Measurements from ENCODE around the gene SLC7A7. TPM values are rescaled to one million over a fixed set of nuclear protein-coding genes. Genes with fewer than 3 reads are reported as not detected.
A peak's percentile ranks its signal among the peaks of the same experiment; 100 is the strongest.
"Not testable (repeated sequence)": the region's sequence is repeated elsewhere in the genome, so short reads cannot be mapped to it uniquely, and the experiment has no call there.

The SLC7A7 gene
- 0.82 and 1.5 TPM in 2 replicates for total RNA-seq (2014; rRNA removed; shearing (Covaris generic))
- 1.4 and 3.4 TPM in 2 replicates for polyA plus RNA-seq (2015; cell fraction: cytosol; rRNA removed)
- 0.91 and 1.8 TPM in 2 replicates for polyA plus RNA-seq (2015; cell fraction: nucleus; rRNA removed)

DNA sequence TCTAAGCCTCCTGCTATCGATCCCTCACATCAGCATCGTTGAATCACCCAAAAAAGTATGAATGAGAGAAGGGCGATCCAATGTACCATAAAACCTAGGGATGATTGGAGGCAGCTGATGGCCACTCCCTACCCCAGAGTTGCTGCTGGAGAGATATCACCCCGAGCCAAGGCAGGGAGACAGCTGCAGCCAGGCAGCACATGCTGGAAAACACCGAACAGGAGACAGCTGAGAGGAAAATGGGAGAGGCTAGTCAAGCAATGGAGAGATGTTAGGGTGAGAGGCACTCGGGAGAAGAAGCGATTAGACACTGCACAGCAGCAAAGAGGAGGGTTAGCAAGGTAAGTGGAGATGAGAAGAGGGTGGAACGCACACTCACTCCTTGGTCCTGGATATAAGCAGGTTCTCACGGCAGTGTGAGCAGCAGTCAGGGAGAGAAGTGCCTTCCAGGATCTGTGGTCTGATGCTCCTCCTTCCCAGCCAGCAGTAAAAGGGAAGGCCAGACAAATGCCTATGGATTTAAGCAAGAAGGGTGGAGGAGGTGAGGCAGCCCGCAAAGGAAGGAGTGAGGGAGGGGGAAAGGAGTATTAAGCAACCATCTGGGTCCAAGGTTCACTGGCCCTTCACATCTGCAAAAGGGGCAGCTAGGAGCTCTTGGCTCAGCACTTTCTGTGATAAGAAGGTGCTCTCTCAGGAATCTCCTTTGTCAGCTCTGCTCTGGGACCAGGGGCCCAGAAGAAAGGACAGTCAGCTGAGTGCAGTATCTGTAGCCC lies at the start of gene SLC7A7:
Gene SLC7A7 (minus strand): TSS at position 495 of the 773 bp plus-strand sequence. CDS start 2,037 bp downstream, outside the sequence.
- no peak for DNase-seq (ENCODE audit: low read depth, low spot score)
- in situ Hi-C loops (cut with HindIII; ENCODE audit: low pct_unique_long_range_greater_than_20kb, low sequenced_read_pairs): no loop called here

DNA sequence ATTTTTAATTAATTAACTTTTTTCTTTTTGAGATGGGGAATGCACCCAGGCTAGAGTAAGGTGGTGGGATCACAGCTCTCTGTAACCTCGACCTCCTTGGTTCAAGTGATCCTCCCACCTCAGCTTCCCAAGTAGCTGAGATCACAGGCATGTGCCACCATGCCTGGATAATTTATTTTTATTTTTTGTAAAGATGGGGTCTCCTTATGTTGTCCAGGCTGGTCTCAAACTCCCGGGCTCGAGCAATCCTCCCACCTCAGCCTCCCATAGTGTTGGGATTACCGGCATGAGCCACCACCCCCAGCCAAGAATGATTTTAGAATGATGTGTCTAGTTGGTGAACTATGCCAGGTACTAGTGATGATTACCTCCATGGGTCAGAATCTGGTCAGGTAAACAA lies 49.7 kb upstream of the SLC7A7 start:
- in situ Hi-C loops (cut with HindIII; ENCODE audit: low pct_unique_long_range_greater_than_20kb, low sequenced_read_pairs): no loop called here
- no peak for DNase-seq (ENCODE audit: low read depth, low spot score)

DNA sequence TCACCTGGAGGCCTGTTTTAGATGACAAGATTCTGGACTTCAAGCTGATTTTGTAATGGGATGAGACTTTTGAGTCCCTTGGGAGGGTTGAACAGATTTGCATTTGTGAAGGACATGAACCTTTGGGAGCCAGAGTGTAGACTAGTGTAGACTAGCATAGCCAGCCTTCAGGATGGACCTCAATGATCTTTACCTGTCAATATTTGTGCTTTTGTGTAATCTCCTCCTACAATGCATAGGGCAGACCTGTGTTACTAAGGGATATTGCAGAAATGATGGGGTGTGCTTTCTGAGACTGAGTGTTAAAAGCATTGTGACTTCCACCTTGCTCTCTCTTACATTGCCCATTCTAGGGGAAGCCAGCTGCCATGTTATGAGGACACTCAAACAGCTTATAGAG lies 46.4 kb upstream of the SLC7A7 start:
- no peak for DNase-seq (ENCODE audit: low read depth, low spot score)

DNA sequence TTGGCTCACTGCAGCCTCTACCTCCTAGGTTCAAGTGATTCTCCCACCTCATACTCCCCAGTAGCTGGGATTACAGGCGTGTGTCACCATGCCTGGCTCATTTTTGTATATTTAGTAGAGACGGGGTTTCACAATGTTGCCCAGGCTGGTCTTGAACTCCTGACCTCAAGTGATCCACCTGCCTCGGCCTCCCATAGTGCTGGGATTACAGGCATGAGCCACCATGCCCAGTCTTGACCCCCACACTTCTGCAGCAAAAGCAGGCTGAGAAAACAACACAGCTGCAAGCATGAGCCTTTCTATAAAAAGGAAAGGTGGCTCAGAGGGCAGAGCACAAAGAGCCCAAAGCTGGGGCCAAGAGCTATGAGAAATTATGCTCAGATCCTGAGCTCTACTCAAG lies 45.1 kb upstream of the SLC7A7 start:
- DNase-seq (ENCODE audit: low read depth, low spot score); in situ Hi-C loops (cut with HindIII; ENCODE audit: low pct_unique_long_range_greater_than_20kb, low sequenced_read_pairs): not testable (repeated sequence)

More for the DNA sequence above, 46.4 kb upstream of the SLC7A7 start:
- in situ Hi-C loops (cut with HindIII; ENCODE audit: low pct_unique_long_range_greater_than_20kb, low sequenced_read_pairs): no loop called here

- in situ Hi-C loops (cut with HindIII; ENCODE audit: low pct_unique_long_range_greater_than_20kb, low sequenced_read_pairs): no loop called here
- no peak for DNase-seq (ENCODE audit: low read depth, low spot score)
These were observed 41.2 kb upstream of the SLC7A7 start for GRCh38 chr14:22856428-22856827.

DNA sequence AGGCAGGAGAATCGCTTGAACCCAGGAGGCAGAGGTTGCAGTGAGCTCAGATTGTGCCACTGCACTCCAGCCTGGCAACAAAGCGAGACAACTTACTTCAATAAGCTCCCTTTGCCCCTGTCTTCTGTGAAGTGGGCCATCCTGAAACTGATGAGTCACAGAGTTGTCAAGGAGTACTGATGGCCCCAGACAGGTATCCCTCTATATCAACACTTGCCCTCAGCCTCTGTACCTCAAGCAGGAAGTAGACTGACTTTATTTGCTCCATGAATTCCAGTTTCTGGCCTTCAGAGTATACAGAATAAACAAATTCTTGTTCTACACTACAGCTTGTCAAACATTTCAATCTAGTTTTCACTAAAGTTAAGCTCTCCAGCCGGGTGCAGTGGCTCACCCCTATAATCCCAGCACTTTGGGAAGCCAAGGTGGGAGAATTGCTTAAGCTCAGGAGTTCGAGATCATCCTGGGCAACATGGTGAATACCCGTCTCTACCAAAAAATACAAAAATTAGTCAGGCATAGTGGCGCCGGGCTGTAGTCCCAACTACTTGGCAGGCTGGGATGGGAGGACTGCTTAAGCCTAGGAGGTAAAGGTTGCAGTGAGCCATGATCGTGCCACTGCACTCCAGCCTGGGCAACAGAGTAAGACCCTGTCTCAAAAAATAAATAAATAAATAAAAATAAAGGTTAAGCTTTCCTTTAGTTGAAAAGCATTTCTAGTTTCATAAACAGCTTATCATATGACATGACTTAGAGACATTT lies 39.9 kb upstream of the SLC7A7 start:
- in situ Hi-C loops (cut with HindIII; ENCODE audit: low pct_unique_long_range_greater_than_20kb, low sequenced_read_pairs): no loop called here
- no peak for DNase-seq (ENCODE audit: low read depth, low spot score)

GRCh38 chr14:22854296-22854695 lies 39.1 kb upstream of the SLC7A7 start:
- DNase-seq (ENCODE audit: low read depth, low spot score); in situ Hi-C loops (cut with HindIII; ENCODE audit: low pct_unique_long_range_greater_than_20kb, low sequenced_read_pairs): not testable (repeated sequence)

GRCh38 chr14:22852940-22853767 lies 37.9 kb upstream of the SLC7A7 start:
- peak; percentile 83 for DNase-seq (ENCODE audit: low read depth, low spot score)
- in situ Hi-C loops (cut with HindIII; ENCODE audit: low pct_unique_long_range_greater_than_20kb, low sequenced_read_pairs): no loop called here

GRCh38 chr14:22852599-22852939 lies 37.3 kb upstream of the SLC7A7 start:
- DNase-seq (ENCODE audit: low read depth, low spot score): no peak

DNA sequence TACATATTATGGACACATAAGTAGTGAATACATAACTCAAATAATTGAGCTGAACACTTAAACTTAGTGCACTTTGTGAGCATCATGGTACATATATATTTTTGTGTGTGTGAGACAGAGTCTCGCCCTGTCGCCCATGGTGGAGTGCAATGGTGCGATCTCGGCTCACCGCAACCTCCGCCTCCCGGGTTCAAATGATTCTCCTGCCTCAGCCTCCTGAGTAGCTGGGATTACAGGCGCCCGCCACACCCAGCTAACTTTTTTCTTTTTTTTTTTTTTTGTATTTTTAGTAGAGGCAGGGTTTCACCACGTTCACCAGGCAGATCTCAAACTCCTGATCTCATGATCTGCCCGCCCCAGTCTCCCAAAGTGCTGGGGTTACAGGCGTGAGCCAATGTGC lies 36.9 kb upstream of the SLC7A7 start:
- DNase-seq (ENCODE audit: low read depth, low spot score); in situ Hi-C loops (cut with HindIII; ENCODE audit: low pct_unique_long_range_greater_than_20kb, low sequenced_read_pairs): not testable (repeated sequence)

More at GRCh38 chr14:22852599-22852939, 37.3 kb upstream of the SLC7A7 start:
- in situ Hi-C loops (cut with HindIII; ENCODE audit: low pct_unique_long_range_greater_than_20kb, low sequenced_read_pairs): no loop called here

- in situ Hi-C loops (cut with HindIII; ENCODE audit: low pct_unique_long_range_greater_than_20kb, low sequenced_read_pairs): no loop called here
- no peak for DNase-seq (ENCODE audit: low read depth, low spot score)
These were observed 35.9 kb upstream of the SLC7A7 start for GRCh38 chr14:22850944-22851764.

DNA sequence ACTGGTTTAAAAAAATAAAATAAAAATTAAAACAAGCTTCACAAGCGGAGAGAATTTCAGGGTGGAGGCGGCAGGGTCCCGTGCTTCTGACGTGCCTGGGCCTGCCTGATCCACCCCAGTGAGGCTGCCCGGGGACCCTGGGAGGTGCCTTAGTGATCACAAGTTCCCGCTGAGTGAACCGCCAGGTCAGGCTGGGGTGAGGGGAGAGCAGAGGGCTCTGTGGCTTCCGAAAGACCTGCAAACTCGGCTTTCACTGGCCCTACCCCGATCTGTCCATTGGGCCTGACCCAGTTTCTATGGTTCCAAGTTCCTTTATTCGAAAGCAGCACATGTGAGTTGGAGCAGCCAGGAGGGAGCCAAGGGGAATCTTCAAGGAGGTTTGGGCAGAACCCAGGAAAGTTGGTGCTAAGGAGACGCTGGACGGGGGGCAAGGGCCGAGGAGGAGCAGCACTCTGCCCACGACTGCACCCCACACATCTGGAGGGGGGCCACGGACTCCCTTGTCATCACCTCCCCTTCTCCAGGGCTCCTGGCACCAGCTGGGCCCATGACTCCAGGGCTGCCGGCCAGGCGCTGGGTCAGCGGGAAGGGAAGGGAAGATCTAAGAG lies 34.1 kb upstream of the SLC7A7 start:
- DNase-seq (ENCODE audit: low read depth, low spot score): peak; percentile 60
- in situ Hi-C loops (cut with HindIII; ENCODE audit: low pct_unique_long_range_greater_than_20kb, low sequenced_read_pairs): no loop called here

DNA sequence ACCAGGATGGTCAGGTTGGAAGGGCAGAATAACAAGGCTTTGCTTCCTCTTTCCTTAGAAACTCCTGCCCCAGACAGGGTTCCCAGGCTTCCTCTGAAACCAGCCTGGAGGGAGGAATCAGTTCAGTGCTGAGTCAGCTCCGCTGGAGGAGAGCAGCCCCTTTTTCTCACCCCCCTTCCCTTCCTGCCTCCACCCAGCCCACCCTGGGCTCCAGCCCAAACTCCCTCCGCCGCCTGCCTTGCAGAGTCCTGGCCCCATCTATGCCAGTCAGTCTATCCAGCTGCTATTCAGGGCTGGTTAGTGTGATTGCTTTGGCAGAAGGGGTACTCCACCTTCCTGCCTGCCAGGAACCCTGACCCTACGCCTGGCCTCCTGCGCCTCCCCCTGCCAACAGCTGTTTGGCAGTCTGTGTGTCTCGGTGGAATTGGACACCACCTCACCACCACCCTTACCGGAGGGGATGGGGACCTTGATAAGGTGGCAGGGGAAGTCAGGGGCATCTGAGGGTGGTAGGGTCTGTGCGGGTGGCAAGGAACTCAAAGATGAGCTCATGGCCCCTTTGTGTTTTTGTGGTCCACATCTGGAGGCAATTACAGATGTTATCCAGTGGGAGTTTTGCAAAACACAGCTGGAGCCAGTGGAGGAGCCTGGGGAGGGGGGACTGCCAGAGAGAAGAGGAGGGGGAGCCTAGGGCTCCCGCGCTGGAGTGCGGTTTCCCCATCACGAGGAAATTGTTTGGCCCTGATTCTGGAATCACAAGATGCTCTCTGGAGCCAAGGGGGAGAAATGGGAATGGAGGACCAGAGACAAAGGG lies 33.3 kb upstream of the SLC7A7 start:
- in situ Hi-C loops (cut with HindIII; ENCODE audit: low pct_unique_long_range_greater_than_20kb, low sequenced_read_pairs): no loop called here
- DNase-seq (ENCODE audit: low read depth, low spot score): peak; percentile 81

- in situ Hi-C loops (cut with HindIII; ENCODE audit: low pct_unique_long_range_greater_than_20kb, low sequenced_read_pairs): no loop called here
- peak; percentile 72 for DNase-seq (ENCODE audit: low read depth, low spot score)
These were observed 32.6 kb upstream of the SLC7A7 start for GRCh38 chr14:22847661-22848341.

- in situ Hi-C loops (cut with HindIII; ENCODE audit: low pct_unique_long_range_greater_than_20kb, low sequenced_read_pairs): no loop called here
- DNase-seq (ENCODE audit: low read depth, low spot score): no peak
These were observed 31.6 kb upstream of the SLC7A7 start for GRCh38 chr14:22846811-22847307.

Data from SK-MEL-5 (cell line).